BE2C (cell line): Measurements from ENCODE around the gene NELL1.

Experiments used
- DNase-seq: peaks from one replicate; pipeline ENCODE4 v3.0.0-alpha.2; 2020
- H3K27me3 ChIP-seq: fragments of 250-450 bp; sonication (Bioruptor Pico); 2 replicates; pipeline ENCODE4 v1.5.1; 2020; ENCODE audit warnings: mild to moderate bottlenecking
- H3K36me3 ChIP-seq: fragments of 250-450 bp; sonication (Bioruptor Pico); 2 replicates; pipeline ENCODE4 v1.5.1; 2020; ENCODE audit warnings: mild to moderate bottlenecking
- H3K4me1 ChIP-seq: fragments of 250-450 bp; sonication (Bioruptor Pico); 2 replicates; pipeline ENCODE4 v1.5.1; 2020
- H3K4me3 ChIP-seq: 2 replicates; pipeline ENCODE4 v1.5.1; 2011; ENCODE audit warnings: low read depth, low read length
- H3K9me3 ChIP-seq: fragments of 250-450 bp; sonication (Bioruptor Pico); 2 replicates; pipeline ENCODE4 v1.5.1; 2020
- TF ChIP-seq, protein P1 (sequence below): IDR thresholded peaks from 2 replicates; pipeline ENCODE4 v1.5.1; 2012; ENCODE audit warnings: mild to moderate bottlenecking, low read depth, low read length

NELL1 gene

DNA sequence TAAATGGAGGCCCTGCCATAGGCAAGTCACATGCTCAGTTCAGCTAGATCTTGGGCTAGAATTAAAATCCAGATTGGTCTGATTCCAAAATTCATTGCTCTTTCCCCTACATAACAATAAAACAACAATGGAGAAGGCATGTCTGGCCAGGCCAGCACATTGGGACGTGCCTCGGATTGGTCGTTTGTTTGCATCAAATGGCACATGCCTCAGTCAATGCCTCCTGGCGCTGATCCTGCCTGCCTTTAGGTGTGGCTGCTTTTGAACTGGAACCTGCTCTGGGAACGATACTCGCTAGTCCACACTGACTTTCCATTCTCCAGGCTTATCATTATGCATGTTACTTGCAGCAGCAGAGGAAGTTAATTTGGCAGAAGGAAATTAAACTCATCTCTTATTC is 322.1 kb downstream of the NELL1 start:
- no peaks in the 10 kb centered on the region for H3K27me3 ChIP-seq
- H3K4me3 ChIP-seq = no peak overlapping the region
- DNase-seq = no peak
- no peaks in the 10 kb centered on the region for H3K36me3 ChIP-seq
- H3K9me3 ChIP-seq = no peaks in the 10 kb centered on the region
- no peaks in the 10 kb centered on the region for H3K4me1 ChIP-seq
- TF ChIP-seq, protein P1, sequence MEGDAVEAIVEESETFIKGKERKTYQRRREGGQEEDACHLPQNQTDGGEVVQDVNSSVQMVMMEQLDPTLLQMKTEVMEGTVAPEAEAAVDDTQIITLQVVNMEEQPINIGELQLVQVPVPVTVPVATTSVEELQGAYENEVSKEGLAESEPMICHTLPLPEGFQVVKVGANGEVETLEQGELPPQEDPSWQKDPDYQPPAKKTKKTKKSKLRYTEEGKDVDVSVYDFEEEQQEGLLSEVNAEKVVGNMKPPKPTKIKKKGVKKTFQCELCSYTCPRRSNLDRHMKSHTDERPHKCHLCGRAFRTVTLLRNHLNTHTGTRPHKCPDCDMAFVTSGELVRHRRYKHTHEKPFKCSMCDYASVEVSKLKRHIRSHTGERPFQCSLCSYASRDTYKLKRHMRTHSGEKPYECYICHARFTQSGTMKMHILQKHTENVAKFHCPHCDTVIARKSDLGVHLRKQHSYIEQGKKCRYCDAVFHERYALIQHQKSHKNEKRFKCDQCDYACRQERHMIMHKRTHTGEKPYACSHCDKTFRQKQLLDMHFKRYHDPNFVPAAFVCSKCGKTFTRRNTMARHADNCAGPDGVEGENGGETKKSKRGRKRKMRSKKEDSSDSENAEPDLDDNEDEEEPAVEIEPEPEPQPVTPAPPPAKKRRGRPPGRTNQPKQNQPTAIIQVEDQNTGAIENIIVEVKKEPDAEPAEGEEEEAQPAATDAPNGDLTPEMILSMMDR = no peak

DNA sequence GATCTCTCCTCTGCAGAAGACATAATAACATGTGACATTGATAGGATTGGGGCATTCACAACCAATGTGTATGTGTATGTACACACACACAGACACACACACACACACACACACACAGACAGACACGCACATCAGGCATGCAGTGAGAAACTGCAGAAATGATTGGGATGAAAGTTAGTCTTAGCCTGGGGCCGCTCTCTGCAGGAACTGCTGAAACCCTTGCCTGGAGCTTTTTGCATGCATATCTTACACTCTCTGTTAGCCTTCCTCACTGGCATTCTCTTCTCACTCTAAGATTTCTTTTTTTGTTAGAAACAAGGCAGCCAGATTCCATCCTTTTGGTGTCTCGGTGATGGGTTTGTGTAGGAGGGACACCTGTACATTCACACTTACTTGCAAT is 337.9 kb downstream of the NELL1 start:
- TF ChIP-seq, protein P1 = no peak
- Histone ChIP-seq H3K9me3 (no peaks in the 10 kb centered on the region), H3K4me3 (no peak overlapping the region), H3K36me3 (no peaks in the 10 kb centered on the region), H3K4me1 (no peaks in the 10 kb centered on the region), H3K27me3 (no peaks in the 10 kb centered on the region)
- no peak for DNase-seq

DNA sequence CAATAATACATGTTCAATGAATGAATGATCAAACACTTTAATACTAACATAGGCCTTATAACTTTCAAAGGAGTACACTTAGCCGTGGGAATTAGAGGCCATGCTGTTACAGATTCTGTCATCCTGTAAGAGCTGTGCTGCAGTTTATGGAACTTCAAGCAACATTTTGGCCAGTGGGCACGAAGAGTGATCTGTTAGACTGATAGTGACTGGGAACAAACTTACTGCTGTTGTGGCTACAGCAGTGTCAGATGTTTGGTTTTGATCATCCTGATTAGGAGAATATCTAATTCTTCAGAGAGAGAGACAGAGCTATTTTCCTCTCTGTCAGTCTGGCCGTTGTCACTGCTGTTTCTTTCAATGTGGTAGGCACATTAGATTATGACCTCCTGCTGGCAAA is 348.9 kb downstream of the NELL1 start:
- Histone ChIP-seq H3K27me3 (no peaks in the 10 kb centered on the region), H3K36me3 (no peaks in the 10 kb centered on the region), H3K9me3 (no peaks in the 10 kb centered on the region), H3K4me1 (no peaks in the 10 kb centered on the region), H3K4me3 (no peak overlapping the region)
- TF ChIP-seq, protein P1 = no peak
- DNase-seq = no peak

DNA sequence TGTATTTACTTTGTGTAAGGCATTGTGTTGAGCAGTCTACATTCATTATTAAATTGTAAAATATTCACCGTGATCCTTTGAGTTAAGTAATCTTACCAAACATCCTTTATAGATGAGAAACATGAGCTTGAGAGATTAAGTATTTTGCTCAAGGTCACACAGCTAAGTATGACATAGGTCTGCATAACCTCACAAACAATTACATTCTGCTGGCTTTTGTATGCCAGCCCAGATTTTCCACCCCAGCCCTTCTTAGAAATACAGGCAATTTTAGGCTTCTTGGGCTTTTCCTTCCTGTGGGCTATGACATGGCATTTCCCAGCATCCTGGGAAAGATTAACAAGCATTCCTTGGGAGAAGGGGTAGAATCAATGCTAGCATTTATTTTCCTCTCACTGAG is 357.3 kb downstream of the NELL1 start:
- DNase-seq = no peak
- Histone ChIP-seq H3K4me1 (no peaks in the 10 kb centered on the region), H3K36me3 (no peaks in the 10 kb centered on the region), H3K27me3 (no peaks in the 10 kb centered on the region), H3K9me3 (no peaks in the 10 kb centered on the region), H3K4me3 (no peak overlapping the region)
- TF ChIP-seq, protein P1 = no peak

DNA sequence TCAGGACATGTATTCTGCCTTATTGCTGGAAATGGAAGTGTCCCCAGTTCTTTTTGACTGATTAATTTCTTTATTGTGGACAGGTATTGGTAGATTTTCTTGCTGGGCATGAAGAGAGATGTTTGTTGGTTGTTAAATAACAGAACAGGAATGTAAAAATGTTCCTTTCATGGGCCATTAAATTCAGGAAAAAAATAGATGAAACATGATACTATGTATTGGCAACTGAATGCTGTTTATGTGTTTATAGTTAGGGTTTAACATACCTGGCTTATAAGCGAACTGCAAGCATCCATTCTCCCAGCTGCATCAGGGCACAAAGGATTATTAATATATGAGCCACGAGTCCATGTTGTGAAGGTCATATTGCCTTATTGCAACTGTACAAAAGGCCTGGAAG is 368.5 kb downstream of the NELL1 start:
- H3K4me1 ChIP-seq = no peaks in the 10 kb centered on the region
- H3K4me3 ChIP-seq = no peak overlapping the region
- TF ChIP-seq, protein P1 = no peak
- no peaks in the 10 kb centered on the region for H3K9me3 ChIP-seq
- no peaks in the 10 kb centered on the region for H3K36me3 ChIP-seq
- DNase-seq = no peak
- H3K27me3 ChIP-seq = no peaks in the 10 kb centered on the region

DNA sequence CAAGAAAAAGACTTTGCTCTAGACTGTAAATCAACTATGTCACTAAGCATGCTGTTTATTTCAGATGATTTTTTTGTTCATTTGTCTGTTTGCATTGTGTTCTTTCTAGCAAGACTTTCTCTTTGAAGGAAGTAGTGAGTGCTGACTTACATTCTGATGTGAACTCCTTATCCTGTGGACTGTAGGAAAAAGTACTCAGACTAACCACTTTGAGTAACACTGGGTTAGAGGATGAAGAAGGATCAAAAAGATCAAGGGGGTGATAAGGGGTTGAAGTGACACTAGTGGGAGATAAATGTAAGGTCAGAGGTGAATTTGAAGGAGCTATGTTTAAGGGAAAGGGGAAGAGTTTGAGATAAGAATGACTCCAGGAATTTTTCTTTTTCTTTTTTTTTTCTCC is 369.4 kb downstream of the NELL1 start:
- H3K9me3 ChIP-seq = no peaks in the 10 kb centered on the region
- no peaks in the 10 kb centered on the region for H3K27me3 ChIP-seq
- no peak overlapping the region for H3K4me3 ChIP-seq
- H3K4me1 ChIP-seq = no peaks in the 10 kb centered on the region
- TF ChIP-seq, protein P1 = no peak
- no peaks in the 10 kb centered on the region for H3K36me3 ChIP-seq
- DNase-seq = no peak
